ENCODE results near the gene FIS1.
"Not testable (repeated sequence)": the region's sequence is repeated elsewhere in the genome, so short reads cannot be mapped to it uniquely, and the experiment has no call there.

DNA sequence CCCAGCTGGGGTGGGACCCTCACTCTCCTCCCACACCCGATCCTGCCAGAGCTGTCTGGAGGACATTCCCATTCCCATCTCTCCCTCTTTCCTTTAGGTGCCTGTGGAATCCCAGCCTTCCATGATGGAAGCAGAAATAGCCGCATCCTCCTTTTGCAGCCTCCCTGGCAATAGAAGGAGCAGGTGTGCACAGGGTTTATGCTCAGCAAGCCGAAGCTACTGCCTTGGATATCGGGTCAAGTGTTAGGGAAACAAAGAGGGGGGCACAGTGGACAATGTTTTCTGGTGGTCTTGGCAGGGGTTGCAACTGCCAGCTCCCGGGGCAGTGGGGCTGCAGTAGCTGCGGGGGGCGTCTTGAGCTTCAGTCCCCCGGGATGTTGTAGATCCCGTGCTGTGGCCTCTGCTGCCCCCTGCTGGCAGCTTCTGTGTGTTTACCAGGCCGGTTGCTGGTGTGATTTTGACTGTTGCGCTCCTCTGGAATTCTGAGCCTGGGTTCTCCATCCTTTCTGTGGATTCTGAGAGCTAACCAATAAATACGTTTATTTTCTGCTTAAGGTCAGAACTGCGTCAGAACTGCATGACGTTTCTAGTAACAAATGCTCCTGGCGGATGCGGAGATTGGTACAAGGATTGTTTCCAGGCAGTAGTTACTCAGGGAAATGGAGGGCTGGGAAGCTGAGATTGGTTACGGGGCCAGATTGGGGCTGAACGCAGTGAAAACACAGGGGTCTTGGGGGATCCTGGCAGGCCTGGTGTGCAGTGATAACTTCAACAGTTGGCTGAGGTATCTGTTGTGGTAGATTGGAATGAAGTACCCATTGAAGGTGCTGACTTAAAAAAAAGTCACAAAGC is 45.5 kb upstream of the FIS1 start:
- TF ChIP-seq CTCF (IDR thresholded peaks at IDR 0.05 in 4 of 5, conservative IDR thresholded peaks at IDR 0.05 in 1 of 5), result peak in 4 of 5 experiments; percentile 37 to 78 (median 55)
- not testable (repeated sequence) for TF ChIP-seq POLR2A (IDR thresholded peaks at IDR 0.05)

Measured in gastrocnemius medialis (tissue), 4 donors.